Measurements from ENCODE around the gene SLC5A7.

- TF ChIP-seq MAX (IDR thresholded peaks at IDR 0.05) (no peak), CTCF (IDR thresholded peaks at IDR 0.05; ENCODE audit: low read depth, low read length, missing input control) (no peak), JUND (IDR thresholded peaks at IDR 0.05) (no peak), REST (IDR thresholded peaks at IDR 0.05) (no peak), HNF4A (conservative IDR thresholded peaks at IDR 0.05) (no peak), RAD21 (IDR thresholded peaks at IDR 0.05) (no peak), GABPA (IDR thresholded peaks at IDR 0.05 in 1 of 2, conservative IDR thresholded peaks at IDR 0.05 in 1 of 2) (no peak), ATF3 (IDR thresholded peaks at IDR 0.05) (no peak), YY1 (IDR thresholded peaks at IDR 0.05) (no peak), EGR1 (IDR thresholded peaks at IDR 0.05; ENCODE audit: low read depth in 2 of 2) (no peak)
Measured at GRCh38 chr2:108029496-108029895, 43.2 kb downstream of the SLC5A7 start.

Measured in liver (tissue), 3 donors.